Vagina (tissue), 2 donors: ENCODE results near the gene TTC13.

Experiments
- CTCF ChIP-seq, 3 experiments: fragments of 450-650 bp in 2 of 3; fragments of 200-600 bp in 1 of 3; sonication (generic) in 1 of 3; IDR thresholded peaks; one replicate each; pipeline ENCODE4 v1.5.1; 2017 to 2019; ENCODE audit warnings: antibody characterized with exemption in 3 of 3, mild to moderate bottlenecking in 2 of 3, moderate library complexity in 2 of 3
- POLR2A ChIP-seq, 2 donors: fragments of 450-650 bp; IDR thresholded peaks; one replicate each; pipeline ENCODE4 v1.6.1; 2017; ENCODE audit warnings: antibody characterized with exemption in 2 of 2, mild to moderate bottlenecking in 2 of 2, moderate library complexity in 2 of 2
- POLR2AphosphoS5 ChIP-seq, 2 donors: sonication (generic); formaldehyde crosslinking; IDR thresholded peaks; one replicate each; pipeline ENCODE4 v1.9.0; 2017; ENCODE audit warnings: antibody characterized with exemption in 2 of 2, mild to moderate bottlenecking in 2 of 2, low read depth in 1 of 2; ENCODE audit not compliant: insufficient read depth in 1 of 2

- peak; percentile 90 to 94 for TF ChIP-seq POLR2AphosphoS5 (IDR thresholded peaks at IDR 0.05; ENCODE audit: insufficient read depth in 1 of 2, low read depth in 1 of 2)
- peak in 2 of 3 experiments; percentile 15 to 19 for TF ChIP-seq CTCF (IDR thresholded peaks at IDR 0.05)
- peak in 1 of 2 donors; percentile 16 for TF ChIP-seq POLR2A (IDR thresholded peaks at IDR 0.05)
Observed at GRCh38 chr1:230978491-230979388, at the start of gene TTC13, which contains the start of gene ARV1.
